ENCODE results near the gene PPARA. TPM values are rescaled to one million over a fixed set of nuclear protein-coding genes. Genes with fewer than 3 reads are reported as not detected.

The PPARA gene
- total RNA-seq, 4 donors from 2014 or later: 18.9 to 43.5 (median 27.2) TPM

DNA sequence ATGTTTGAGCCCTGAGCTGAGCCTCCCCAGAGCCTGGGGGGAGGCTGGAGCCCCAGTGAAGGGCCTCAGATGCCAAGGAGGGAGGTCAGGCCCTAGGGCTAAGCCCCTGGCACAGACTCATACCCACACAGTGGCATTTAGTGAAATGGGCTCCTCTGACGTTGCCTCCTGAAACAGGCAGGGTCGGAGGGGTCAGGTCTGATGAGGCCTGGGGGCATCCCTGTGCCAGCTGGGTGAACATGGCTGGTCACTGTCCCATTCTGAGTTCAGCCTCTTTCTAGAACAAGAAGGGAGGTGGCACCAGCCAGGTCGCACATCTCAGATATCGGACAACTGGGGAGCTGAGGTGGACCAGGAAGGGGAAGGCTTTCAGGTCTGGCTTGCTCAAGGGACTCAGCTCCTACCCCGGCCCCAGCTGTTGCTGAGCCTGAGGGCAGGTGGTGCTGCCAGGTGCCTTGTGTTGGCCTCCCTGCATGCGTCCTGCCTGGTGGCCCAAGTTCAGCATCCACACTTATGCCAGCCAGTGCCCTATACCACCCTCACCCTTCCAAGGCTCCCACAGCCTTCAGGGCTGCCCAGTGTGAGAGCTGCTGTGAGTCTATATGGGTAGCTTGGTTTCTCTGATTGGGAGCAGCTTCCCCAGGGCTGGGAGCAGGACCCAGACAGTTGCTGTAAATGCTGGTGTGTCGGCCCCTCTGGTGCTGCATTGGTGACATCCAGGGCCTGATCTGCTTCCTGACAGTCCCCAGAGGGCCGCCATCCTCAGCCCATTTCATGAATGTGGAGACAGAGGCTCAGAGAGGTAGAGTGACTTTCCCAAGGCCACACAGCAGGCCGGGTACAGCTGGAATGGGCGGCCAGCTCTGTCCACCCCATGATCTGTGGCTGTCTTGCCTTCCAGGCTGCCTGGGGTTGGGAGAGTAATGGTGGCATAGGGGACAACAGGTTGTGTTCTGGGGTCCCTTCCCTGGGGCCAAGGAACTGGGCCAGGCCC, 32.8 kb upstream of the PPARA start:
- 87 to 89% methylated on average over 9 of the region's 10 CpGs for WGBS, 2 donors
- Histone ChIP-seq H3K4me1 (peaks cover 0 to 72% (median 15%) of the 10 kb centered on the region in 4 donors), H3K36me3 (peaks cover 0 to 13% (median 0%) of the 10 kb centered on the region in 3 donors), H3K27ac (peak overlapping the region in 3 of 4 donors; percentile 56 to 88 (median 87)), H3K4me3 (no peak overlapping the region), H3K9me3 (no peaks in the 10 kb centered on the region), H3K27me3 (no peaks in the 10 kb centered on the region)
- TF ChIP-seq EP300 (IDR thresholded peaks at IDR 0.05) (no peak), POLR2A (IDR thresholded peaks at IDR 0.05) (no peak)
- TF ChIP-seq, protein P1, sequence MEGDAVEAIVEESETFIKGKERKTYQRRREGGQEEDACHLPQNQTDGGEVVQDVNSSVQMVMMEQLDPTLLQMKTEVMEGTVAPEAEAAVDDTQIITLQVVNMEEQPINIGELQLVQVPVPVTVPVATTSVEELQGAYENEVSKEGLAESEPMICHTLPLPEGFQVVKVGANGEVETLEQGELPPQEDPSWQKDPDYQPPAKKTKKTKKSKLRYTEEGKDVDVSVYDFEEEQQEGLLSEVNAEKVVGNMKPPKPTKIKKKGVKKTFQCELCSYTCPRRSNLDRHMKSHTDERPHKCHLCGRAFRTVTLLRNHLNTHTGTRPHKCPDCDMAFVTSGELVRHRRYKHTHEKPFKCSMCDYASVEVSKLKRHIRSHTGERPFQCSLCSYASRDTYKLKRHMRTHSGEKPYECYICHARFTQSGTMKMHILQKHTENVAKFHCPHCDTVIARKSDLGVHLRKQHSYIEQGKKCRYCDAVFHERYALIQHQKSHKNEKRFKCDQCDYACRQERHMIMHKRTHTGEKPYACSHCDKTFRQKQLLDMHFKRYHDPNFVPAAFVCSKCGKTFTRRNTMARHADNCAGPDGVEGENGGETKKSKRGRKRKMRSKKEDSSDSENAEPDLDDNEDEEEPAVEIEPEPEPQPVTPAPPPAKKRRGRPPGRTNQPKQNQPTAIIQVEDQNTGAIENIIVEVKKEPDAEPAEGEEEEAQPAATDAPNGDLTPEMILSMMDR (IDR thresholded peaks at IDR 0.05): no peak
- no peak for DNase-seq (ENCODE audit: low spot score in 2 of 2)

DNA sequence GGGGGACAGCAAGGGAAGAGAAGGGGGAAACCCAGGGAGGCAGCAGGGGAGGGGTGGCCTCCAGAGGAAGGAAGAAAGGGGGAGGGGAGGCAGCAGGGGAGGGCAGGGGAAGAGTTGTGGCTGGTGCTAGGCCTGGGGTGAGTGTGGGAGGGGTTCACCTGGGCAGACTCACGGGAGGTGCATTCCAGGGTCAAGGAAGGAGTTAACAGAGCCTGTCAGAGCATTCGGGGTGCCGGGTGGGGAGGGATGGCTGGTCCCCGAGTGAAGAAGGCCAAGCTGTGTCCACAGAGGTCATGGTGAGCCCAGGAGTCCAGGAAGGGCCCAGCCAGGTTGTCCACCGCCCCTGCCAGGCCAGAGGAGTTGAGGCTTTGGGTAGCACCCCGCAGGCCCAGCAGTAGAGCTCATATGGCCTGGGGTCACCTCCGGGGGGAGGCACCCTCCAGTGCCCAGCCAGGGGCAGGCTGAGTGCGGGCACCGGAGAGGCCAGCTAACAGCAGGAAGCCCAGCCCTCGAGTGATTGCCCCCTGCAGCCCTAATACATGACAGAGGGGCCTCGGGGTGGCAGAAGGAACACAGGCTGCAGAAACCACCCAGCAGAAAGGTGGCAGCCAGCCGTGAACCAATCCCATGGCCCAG, 31.1 kb upstream of the PPARA start:
- no peak overlapping the region for H3K4me3 ChIP-seq
- peak overlapping the region; percentile 26 to 76 (median 50) for H3K27ac ChIP-seq
- DNase-seq (ENCODE audit: low spot score in 2 of 2): no peak
- TF ChIP-seq EP300 (IDR thresholded peaks at IDR 0.05) (no peak), POLR2A (IDR thresholded peaks at IDR 0.05) (no peak)
- TF ChIP-seq, protein P1 (IDR thresholded peaks at IDR 0.05): no peak
- H3K27me3 ChIP-seq: no peaks in the 10 kb centered on the region
- WGBS, 2 donors: 54 to 60% methylated on average over 9 to 12 of the region's 12 CpGs
- no peaks in the 10 kb centered on the region for H3K36me3 ChIP-seq
- H3K4me1 ChIP-seq: peaks cover 0 to 60% (median 18%) of the 10 kb centered on the region in 4 donors
- no peaks in the 10 kb centered on the region for H3K9me3 ChIP-seq

DNA sequence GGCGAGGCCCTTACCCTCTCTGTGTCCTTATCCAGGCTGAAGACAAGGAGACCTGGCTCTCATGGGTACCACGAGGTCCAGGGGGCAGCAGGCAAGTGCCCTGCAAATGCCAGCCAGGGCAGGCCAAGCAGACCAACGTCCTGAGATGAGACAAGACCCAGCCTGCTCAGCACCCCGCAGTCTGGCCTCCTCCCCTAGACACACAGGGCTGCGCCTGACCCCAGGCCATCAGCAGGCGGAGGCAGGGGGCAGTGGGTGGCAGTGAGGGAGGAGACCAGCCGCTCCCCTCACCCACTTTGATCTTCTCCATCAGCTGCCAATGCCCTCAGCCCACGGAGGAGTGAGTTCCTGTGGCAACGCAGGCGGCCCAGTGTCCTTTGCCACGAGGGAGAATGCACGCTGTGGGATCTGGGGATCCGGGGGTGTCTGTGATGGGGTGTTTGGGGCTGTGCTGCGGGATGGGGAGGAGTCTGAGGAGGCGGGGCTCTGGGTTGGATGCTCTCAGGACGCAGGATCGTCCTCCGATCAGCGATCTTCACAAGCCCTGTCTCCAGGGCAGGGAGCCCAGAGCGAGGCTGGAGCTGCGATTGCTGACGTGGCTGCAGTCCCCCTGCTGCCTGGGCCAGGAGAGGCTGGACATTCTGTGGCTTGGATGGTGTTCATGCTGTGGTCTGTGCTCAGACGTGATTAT, 30.5 kb upstream of the PPARA start:
- 20 to 32% methylated on average over 16 to 21 of the region's 23 CpGs for WGBS, 2 donors
- TF ChIP-seq EP300 (IDR thresholded peaks at IDR 0.05) (no peak), POLR2A (IDR thresholded peaks at IDR 0.05) (no peak)
- TF ChIP-seq, protein P1 (IDR thresholded peaks at IDR 0.05): no peak
- peaks cover 0 to 53% (median 18%) of the 10 kb centered on the region in 4 donors for H3K4me1 ChIP-seq
- H3K9me3 ChIP-seq: no peaks in the 10 kb centered on the region
- no peaks in the 10 kb centered on the region for H3K36me3 ChIP-seq
- no peaks in the 10 kb centered on the region for H3K27me3 ChIP-seq
- no peak for DNase-seq (ENCODE audit: low spot score in 2 of 2)
- H3K27ac ChIP-seq: peak overlapping the region; percentile 26 to 76 (median 50)
- H3K4me3 ChIP-seq: no peak overlapping the region

DNA sequence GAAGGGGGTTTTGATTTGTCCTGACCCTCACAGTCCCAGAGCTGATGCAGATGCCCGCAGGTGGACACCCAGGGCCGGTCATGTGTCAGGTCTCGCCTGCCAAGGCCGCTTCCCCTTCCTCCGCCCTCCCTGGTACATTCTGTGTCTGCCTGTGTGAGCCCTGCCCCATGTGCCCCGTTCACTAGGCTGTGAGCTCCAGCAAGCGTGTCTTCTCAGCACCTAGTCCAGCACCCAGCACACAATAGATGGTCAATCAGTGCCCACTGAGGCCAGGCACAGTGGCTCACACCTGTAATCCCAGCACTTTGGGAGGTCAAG, 29.9 kb upstream of the PPARA start:
- H3K4me1 ChIP-seq: peaks cover 0 to 48% (median 18%) of the 10 kb centered on the region in 4 donors
- no peaks in the 10 kb centered on the region for H3K9me3 ChIP-seq
- peak overlapping the region in 2 of 4 donors; percentile 52 to 76 for H3K27ac ChIP-seq
- WGBS, 2 donors: 60 to 64% methylated on average over 7 of the region's 7 CpGs
- DNase-seq (ENCODE audit: low spot score in 2 of 2): no peak
- H3K4me3 ChIP-seq: no peak overlapping the region
- no peak for TF ChIP-seq EP300 (IDR thresholded peaks at IDR 0.05)
- TF ChIP-seq POLR2A (IDR thresholded peaks at IDR 0.05): no peak
- TF ChIP-seq, protein P1 (IDR thresholded peaks at IDR 0.05): no peak
- H3K27me3 ChIP-seq: no peaks in the 10 kb centered on the region
- H3K36me3 ChIP-seq: no peaks in the 10 kb centered on the region
